Hepatocyte (in vitro differentiated cells): ENCODE results near the gene ADAP1. TPM values are rescaled to one million over a fixed set of nuclear protein-coding genes. Genes with fewer than 3 reads are reported as not detected.
A peak's percentile ranks its signal among the peaks of the same experiment; 100 is the strongest.

Experiments used
- DNase-seq: peaks from one replicate; pipeline ENCODE4 v3.0.0-alpha.2; 2016; ENCODE audit warnings: low spot score
- H2AFZ ChIP-seq: fragments of 200-600 bp; sonication (generic); 2 replicates; pipeline ENCODE4 v1.6.0; 2016; ENCODE audit warnings: antibody characterized with exemption, mild to moderate bottlenecking
- H3K27ac ChIP-seq: fragments of 200-600 bp; sonication (generic); 2 replicates; pipeline ENCODE4 v1.5.1; 2016; ENCODE audit warnings: mild to moderate bottlenecking
- H3K27me3 ChIP-seq: fragments of 200-600 bp; sonication (generic); 2 replicates; pipeline ENCODE4 v1.6.1; 2016
- H3K36me3 ChIP-seq: fragments of 200-600 bp; sonication (generic); replicated peaks from 2 replicates; pipeline ENCODE4 v1.5.1; 2016; ENCODE audit warnings: low read depth; ENCODE audit not compliant: insufficient read depth
- H3K4me1 ChIP-seq: fragments of 200-600 bp; sonication (generic); 2 replicates; pipeline ENCODE4 v1.5.1; 2016; ENCODE audit warnings: mild to moderate bottlenecking, moderate library complexity; ENCODE audit not compliant: insufficient read depth
- H3K4me2 ChIP-seq: fragments of 200-600 bp; sonication (generic); 2 replicates; pipeline ENCODE4 v1.6.0; 2016
- H3K4me3 ChIP-seq: fragments of 200-600 bp; sonication (generic); 2 replicates; pipeline ENCODE4 v1.5.1; 2016; ENCODE audit warnings: mild to moderate bottlenecking
- H3K79me2 ChIP-seq: fragments of 200-600 bp; sonication (generic); 2 replicates; pipeline ENCODE4 v1.6.0; 2017; ENCODE audit warnings: mild to moderate bottlenecking
- H3K9me2 ChIP-seq: fragments of 200-600 bp; sonication (generic); replicated peaks from 2 replicates; pipeline ENCODE4 v1.6.0; 2017; ENCODE audit warnings: mild to moderate bottlenecking; ENCODE audit not compliant: insufficient read depth
- H3K9me3 ChIP-seq: fragments of 200-600 bp; sonication (generic); 2 replicates; pipeline ENCODE4 v1.5.1; 2016; ENCODE audit warnings: low read depth, mild to moderate bottlenecking
- H4K20me1 ChIP-seq: fragments of 200-600 bp; sonication (generic); 2 replicates; pipeline ENCODE4 v1.6.0; 2016; ENCODE audit warnings: mild to moderate bottlenecking; ENCODE audit not compliant: insufficient read depth, poor library complexity, severe bottlenecking
- EZH2 ChIP-seq: fragments of 200-600 bp; sonication (generic); IDR thresholded peaks from 2 replicates; pipeline ENCODE4 v1.6.1; 2016; ENCODE audit warnings: antibody characterized with exemption, mild to moderate bottlenecking, borderline replicate concordance
- EZH2phosphoT487 ChIP-seq: fragments of 200-600 bp; sonication (generic); IDR thresholded peaks from one replicate; pipeline ENCODE4 v1.6.1; 2018; ENCODE audit warnings: antibody characterized with exemption, mild to moderate bottlenecking, low read depth, moderate library complexity; ENCODE audit not compliant: unreplicated experiment, severe bottlenecking
- WGBS: methylation state at CpG from one replicate; pipeline ENCODE4 v1.1.6; 2016; ENCODE audit warnings: low lambda C conversion rate; ENCODE audit errors: missing lambda C conversion rate; 5-methylcytosine and 5-hydroxymethylcytosine counted together
- polyA plus RNA-seq: library from polyadenylated mRNA; unstranded; fragments of >200 nt; fragmentation: Nextera tagmentation; extraction: Ambion mirVana; gene quantifications from 2 replicates; pipeline ENCODE4 v1.2.1, GENCODE V29; 2016
- total RNA-seq: library from RNA; depleted of rRNA; stranded (reverse); fragments of >200 nt; gene quantifications from 2 replicates; pipeline ENCODE4 v1.2.3, GENCODE V29; 2014
- TF ChIP-seq, protein P1 (sequence below): fragments of 200-600 bp; sonication (generic); IDR thresholded peaks from 2 replicates; pipeline ENCODE4 v1.5.1; 2016; ENCODE audit warnings: antibody characterized with exemption, mild to moderate bottlenecking; ENCODE audit not compliant: poor library complexity

ADAP1 gene
- total and polyA plus RNA-seq, 2 experiments from 2014 or later: 25.6 to 35.7 TPM

GRCh38 chr7:875476-876076, 78.9 kb downstream of the ADAP1 start:
- Histone ChIP-seq H3K9me2 (no peaks in the 10 kb centered on the region), H3K4me3 (peak overlapping the region; percentile 35), H3K79me2 (peaks cover 31% of the 10 kb centered on the region), H3K4me2 (peak overlapping the region; percentile 87), H3K9me3 (no peaks in the 10 kb centered on the region), H2AFZ (peak overlapping the region; percentile 96), H4K20me1 (peaks cover 27% of the 10 kb centered on the region), H3K4me1 (peaks cover 25% of the 10 kb centered on the region), H3K36me3 (no peaks in the 10 kb centered on the region), H3K27ac (peak overlapping the region; percentile 98), H3K27me3 (no peaks in the 10 kb centered on the region)
- TF ChIP-seq, protein P1, sequence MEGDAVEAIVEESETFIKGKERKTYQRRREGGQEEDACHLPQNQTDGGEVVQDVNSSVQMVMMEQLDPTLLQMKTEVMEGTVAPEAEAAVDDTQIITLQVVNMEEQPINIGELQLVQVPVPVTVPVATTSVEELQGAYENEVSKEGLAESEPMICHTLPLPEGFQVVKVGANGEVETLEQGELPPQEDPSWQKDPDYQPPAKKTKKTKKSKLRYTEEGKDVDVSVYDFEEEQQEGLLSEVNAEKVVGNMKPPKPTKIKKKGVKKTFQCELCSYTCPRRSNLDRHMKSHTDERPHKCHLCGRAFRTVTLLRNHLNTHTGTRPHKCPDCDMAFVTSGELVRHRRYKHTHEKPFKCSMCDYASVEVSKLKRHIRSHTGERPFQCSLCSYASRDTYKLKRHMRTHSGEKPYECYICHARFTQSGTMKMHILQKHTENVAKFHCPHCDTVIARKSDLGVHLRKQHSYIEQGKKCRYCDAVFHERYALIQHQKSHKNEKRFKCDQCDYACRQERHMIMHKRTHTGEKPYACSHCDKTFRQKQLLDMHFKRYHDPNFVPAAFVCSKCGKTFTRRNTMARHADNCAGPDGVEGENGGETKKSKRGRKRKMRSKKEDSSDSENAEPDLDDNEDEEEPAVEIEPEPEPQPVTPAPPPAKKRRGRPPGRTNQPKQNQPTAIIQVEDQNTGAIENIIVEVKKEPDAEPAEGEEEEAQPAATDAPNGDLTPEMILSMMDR: no peak
- TF ChIP-seq EZH2phosphoT487: no peak
- TF ChIP-seq EZH2: no peak
- DNase-seq: no peak
- 92% methylated on average over 27 of the region's 27 CpGs for WGBS

DNA sequence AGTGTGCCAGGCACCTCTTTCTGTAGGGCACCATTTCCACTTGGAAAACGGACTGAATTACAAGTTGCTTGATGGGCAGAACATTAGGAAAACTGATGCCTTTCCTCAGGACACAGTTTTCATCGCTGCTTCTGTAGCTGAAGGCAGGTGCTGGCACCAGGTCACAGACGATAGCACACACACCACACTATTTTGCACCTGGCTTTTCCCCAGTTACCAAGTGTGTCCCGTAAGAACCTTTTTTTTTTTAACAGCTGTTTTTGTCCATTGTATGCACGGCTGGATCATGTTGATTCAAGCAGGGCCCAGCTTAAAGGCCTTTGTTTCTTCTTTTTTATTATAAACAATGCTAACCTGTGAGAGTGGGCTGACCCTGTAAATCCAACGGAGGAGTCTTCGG, 79.4 kb downstream of the ADAP1 start:
- Histone ChIP-seq H3K9me3 (no peaks in the 10 kb centered on the region), H3K4me1 (peaks cover 25% of the 10 kb centered on the region)

DNA sequence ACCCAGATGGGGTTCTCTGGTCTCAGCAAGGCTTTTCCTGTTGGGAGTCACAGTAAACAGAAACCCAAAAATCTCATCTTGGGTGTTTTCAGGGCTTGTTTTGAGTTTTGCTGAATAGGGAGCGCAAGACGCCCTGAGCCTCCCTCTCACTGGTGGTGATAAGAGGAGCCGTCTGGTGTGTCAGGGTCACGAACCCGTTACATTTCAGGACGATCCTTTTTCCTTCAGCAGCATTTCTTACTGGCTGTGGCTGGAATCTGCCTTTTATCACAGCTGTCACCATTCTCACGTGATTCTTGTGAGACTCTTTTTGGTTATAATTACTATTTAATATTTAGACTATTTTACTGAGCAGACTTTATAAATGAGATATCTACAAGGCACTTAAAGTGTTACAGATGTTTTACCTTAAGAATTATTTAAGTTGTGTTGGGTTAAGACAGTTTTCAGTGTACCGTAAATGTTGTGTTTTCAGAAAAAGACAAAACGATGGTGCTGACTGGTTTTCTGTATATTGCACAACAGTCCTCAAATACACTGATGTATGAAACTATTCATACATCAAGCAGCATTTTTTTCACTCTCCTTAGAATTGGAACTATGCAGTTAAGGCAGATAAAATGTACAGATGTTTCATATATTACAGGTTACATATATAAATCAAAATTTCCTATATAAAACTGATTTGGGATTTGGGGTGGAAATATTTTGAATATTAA, 80.3 kb downstream of the ADAP1 start:
- TF ChIP-seq EZH2phosphoT487: no peak
- TF ChIP-seq EZH2: no peak
- TF ChIP-seq, protein P1: no peak
- Histone ChIP-seq H3K4me3 (no peak overlapping the region), H3K27me3 (no peaks in the 10 kb centered on the region), H3K79me2 (peaks cover 17% of the 10 kb centered on the region), H3K9me2 (no peaks in the 10 kb centered on the region), H3K4me2 (peak overlapping the region; percentile 55), H3K9me3 (no peaks in the 10 kb centered on the region), H3K36me3 (no peaks in the 10 kb centered on the region), H2AFZ (no peak overlapping the region), H4K20me1 (peaks cover 13% of the 10 kb centered on the region), H3K4me1 (peaks cover 24% of the 10 kb centered on the region), H3K27ac (peak overlapping the region; percentile 98)
- 57% methylated on average over 9 of the region's 9 CpGs for WGBS
- peak; percentile 66 for DNase-seq

More for the DNA sequence above, 79.4 kb downstream of the ADAP1 start:
- no peak for DNase-seq
- Histone ChIP-seq H3K4me2 (peak overlapping the region; percentile 87), H3K4me3 (no peak overlapping the region), H3K36me3 (no peaks in the 10 kb centered on the region), H3K27me3 (no peaks in the 10 kb centered on the region), H3K9me2 (no peaks in the 10 kb centered on the region), H4K20me1 (peaks cover 22% of the 10 kb centered on the region), H3K27ac (peak overlapping the region; percentile 98), H3K79me2 (peaks cover 26% of the 10 kb centered on the region), H2AFZ (no peak overlapping the region)
- TF ChIP-seq EZH2phosphoT487 (no peak), EZH2 (no peak)
- TF ChIP-seq, protein P1: no peak
- 79% methylated on average over 7 of the region's 7 CpGs for WGBS
